Mammary epithelial cell (primary cell): Measurements from ENCODE around the gene EVC.

Experiments used
- CTCF ChIP-seq, 2 donors: IDR thresholded peaks in 1 of 2; conservative IDR thresholded peaks in 1 of 2; 2 replicates each; pipeline ENCODE4 v1.5.1; 2011 to 2012; ENCODE audit warnings: inconsistent platforms in 2 of 2, low read length in 2 of 2, mild to moderate bottlenecking in 2 of 2, control low read depth in 1 of 2, low read depth in 1 of 2; ENCODE audit not compliant: insufficient read depth in 1 of 2; ENCODE audit errors: extremely low read depth in 1 of 2
- EZH2 ChIP-seq: IDR thresholded peaks from 2 replicates; pipeline ENCODE4 v1.6.1; 2012; ENCODE audit warnings: low read length, inconsistent platforms, borderline replicate concordance

GRCh38 chr4:5716391-5716790 is 5.4 kb downstream of the EVC start:
- TF ChIP-seq CTCF (conservative IDR thresholded peaks at IDR 0.05 in 1 of 2, IDR thresholded peaks at IDR 0.05 in 1 of 2; ENCODE audit: extremely low read depth in 1 of 2, insufficient read depth in 1 of 2, low read depth in 1 of 2, low read length in 2 of 2): no peak
- TF ChIP-seq EZH2: no peak
